HepG2 (cell line): ENCODE measurements around the gene MYLK. TPM values are rescaled to one million over a fixed set of nuclear protein-coding genes. Genes with fewer than 3 reads are reported as not detected.

Experiments used
- ATAC-seq: fragments of 200-7000 bp; cut with Tn5 transposase; 3 replicates; pipeline ENCODE4 v1.9.1; 2020; ENCODE audit warnings: mild to moderate bottlenecking, moderate library complexity
- BruUV-seq: library from RNA; stranded (reverse); fragments of 400-500 nt; replicated peaks from 2 replicates; lab custom pipeline; 2021; lab: Mats Ljungman, UMichigan
- CTCF ChIA-PET: fragments of 300-600 bp; formaldehyde crosslinking; extraction: SDS; loops from one replicate; lab custom pipeline; 2021; ENCODE audit warnings: low total read pairs, inconsistent platforms, low intra/inter-chr PET ratio; lab: Yijun Ruan, JAX
- POLR2A ChIA-PET: fragments of 350-600 bp; sonication (Branson Sonifier 250); formaldehyde crosslinking; loops from one replicate; lab custom pipeline; 2020; ENCODE audit warnings: antibody characterized with exemption, inconsistent platforms; lab: Yijun Ruan, JAX
- DNase-seq: peaks from one replicate; pipeline ENCODE4 v3.0.0-alpha.2; 2015; ENCODE audit warnings: low spot score
- FAIRE-seq: peaks from 3 replicates; lab custom pipeline; 2011; peaks lifted over from hg19 to GRCh38; lab: Jason Lieb, UNC
- H2AFZ ChIP-seq: one replicate; pipeline ENCODE4 v1.6.1; 2011; ENCODE audit warnings: low read length, inconsistent platforms
- H3K27ac ChIP-seq: fragments of 300-600 bp; 3 replicates; pipeline ENCODE4 v1.8.0; 2011; ENCODE audit warnings: mixed run types, mild to moderate bottlenecking, mixed read lengths, low read length, inconsistent platforms; ENCODE audit not compliant: insufficient read depth; ENCODE audit errors: extremely low read length
- H3K27me3 ChIP-seq, 2 experiments: fragments of 200-600 bp in 1 of 2; 2 replicates in 1 of 2; 3 replicates in 1 of 2; pipeline versions ENCODE4 v1.6.0 to v1.8.0; 2011; ENCODE audit warnings: low read length in 2 of 2, mild to moderate bottlenecking in 2 of 2, moderate library complexity in 2 of 2, inconsistent platforms in 1 of 2; ENCODE audit not compliant: insufficient read depth in 2 of 2, control insufficient read depth in 1 of 2
- H3K36me3 ChIP-seq, 2 experiments: fragments of 200-600 bp in 1 of 2; replicated peaks in 1 of 2; 2 replicates in 1 of 2; 3 replicates in 1 of 2; pipeline versions ENCODE4 v1.5.1 to v1.8.0; 2011; ENCODE audit warnings: low read length in 2 of 2, inconsistent platforms in 1 of 2; ENCODE audit not compliant: insufficient read depth in 2 of 2, control insufficient read depth in 1 of 2
- H3K4me1 ChIP-seq: 2 replicates; pipeline ENCODE4 v1.5.1; 2012; ENCODE audit warnings: low read length, inconsistent platforms; ENCODE audit not compliant: insufficient read depth
- H3K4me2 ChIP-seq: 2 replicates; pipeline ENCODE4 v1.6.0; 2011; ENCODE audit warnings: low read depth, low read length, inconsistent platforms
- H3K4me3 ChIP-seq, 3 experiments: fragments of 200-600 bp in 1 of 3; sonication (generic), shearing (Covaris generic) in 1 of 3; replicated peaks in 1 of 3; 2 replicates each; pipeline ENCODE4 v1.5.1; 2011 to 2016; ENCODE audit warnings: low read length in 3 of 3, inconsistent platforms in 2 of 3, low read depth in 2 of 3, mild to moderate bottlenecking in 2 of 3, control low read depth in 1 of 3, mixed read lengths in 1 of 3; ENCODE audit not compliant: insufficient read depth in 1 of 3
- H3K79me2 ChIP-seq: one replicate; pipeline ENCODE4 v1.6.1; 2011; ENCODE audit warnings: low read length, inconsistent platforms; ENCODE audit not compliant: insufficient read depth
- H3K9ac ChIP-seq: 2 replicates; pipeline ENCODE4 v1.6.0; 2011; ENCODE audit warnings: mild to moderate bottlenecking, low read depth, low read length, inconsistent platforms; ENCODE audit not compliant: insufficient read depth
- H3K9me3 ChIP-seq: 2 replicates; pipeline ENCODE4 v1.5.1; 2012; ENCODE audit warnings: mild to moderate bottlenecking, low read length
- H4K20me1 ChIP-seq: 2 replicates; pipeline ENCODE4 v1.6.0; 2011; ENCODE audit warnings: inconsistent platforms, mild to moderate bottlenecking, low read length, moderate library complexity; ENCODE audit not compliant: insufficient read depth
- ARID4A ChIP-seq: sonication (generic); formaldehyde crosslinking; IDR thresholded peaks from 2 replicates; pipeline ENCODE4 v1.5.0; 2020; ENCODE audit warnings: mild to moderate bottlenecking, missing genetic modification reagents, borderline replicate concordance
- ATF3 ChIP-seq: sonication (generic); formaldehyde crosslinking; IDR thresholded peaks from 2 replicates; pipeline ENCODE4 v1.4.0; 2020; ENCODE audit warnings: missing genetic modification reagents
- BCL6 ChIP-seq: IDR thresholded peaks from 2 replicates; pipeline ENCODE4 v1.6.1; 2016; ENCODE audit warnings: missing genetic modification reagents, missing compliant biosample characterization
- DNMT1 ChIP-seq: sonication (generic); formaldehyde crosslinking; IDR thresholded peaks from 2 replicates; pipeline ENCODE4 v1.5.1; 2020; ENCODE audit warnings: mild to moderate bottlenecking, missing genetic modification reagents
- FOXA3 ChIP-seq: IDR thresholded peaks from 2 replicates; pipeline ENCODE4 v1.6.1; 2016; ENCODE audit warnings: missing genetic modification reagents, missing compliant biosample characterization
- HDAC2 ChIP-seq: sonication (generic); formaldehyde crosslinking; IDR thresholded peaks from 2 replicates; pipeline ENCODE4 v1.4.0; 2020; ENCODE audit warnings: missing genetic modification reagents
- KDM6A ChIP-seq: IDR thresholded peaks from 2 replicates; pipeline ENCODE4 v1.6.1; 2016; ENCODE audit warnings: low read depth
- KLF6 ChIP-seq: IDR thresholded peaks from 2 replicates; pipeline ENCODE4 v1.8.0; 2016; ENCODE audit warnings: missing biosample characterization, missing genetic modification reagents
- MIER2 ChIP-seq: IDR thresholded peaks from 2 replicates; pipeline ENCODE4 v1.6.1; 2016; ENCODE audit warnings: missing biosample characterization, missing genetic modification reagents
- MLX ChIP-seq: IDR thresholded peaks from 2 replicates; pipeline ENCODE4 v1.6.1; 2016
- NPAS2 ChIP-seq: sonication (generic); formaldehyde crosslinking; IDR thresholded peaks from 2 replicates; pipeline ENCODE4 v1.8.0; 2022; ENCODE audit warnings: mild to moderate bottlenecking, missing genetic modification reagents, borderline replicate concordance
- TBL1XR1 ChIP-seq: fragments of 150-350 bp; IDR thresholded peaks from 2 replicates; pipeline ENCODE4 v1.6.1; 2014; ENCODE audit warnings: borderline replicate concordance, low read length; ENCODE audit not compliant: partially characterized antibody
- ZFP36L1 ChIP-seq: sonication (generic); formaldehyde crosslinking; IDR thresholded peaks from 2 replicates; pipeline ENCODE4 v1.8.0; 2022; ENCODE audit warnings: mild to moderate bottlenecking, missing genetic modification reagents, moderate library complexity
- ZGPAT ChIP-seq: IDR thresholded peaks from 2 replicates; pipeline ENCODE4 v1.6.1; 2016; ENCODE audit warnings: mild to moderate bottlenecking
- ZNF543 ChIP-seq: sonication (generic); formaldehyde crosslinking; IDR thresholded peaks from 2 replicates; pipeline ENCODE4 v1.4.0; 2020; ENCODE audit warnings: mild to moderate bottlenecking, missing genetic modification reagents
- ZNF709 ChIP-seq: sonication (generic); formaldehyde crosslinking; IDR thresholded peaks from 2 replicates; pipeline ENCODE4 v1.5.0; 2020; ENCODE audit warnings: mild to moderate bottlenecking, missing genetic modification reagents
- ZNF816 ChIP-seq: sonication (generic); formaldehyde crosslinking; IDR thresholded peaks from 2 replicates; pipeline ENCODE4 v1.8.0; 2022; ENCODE audit warnings: missing genetic modification reagents, mild to moderate bottlenecking, borderline replicate concordance
- ZSCAN21 ChIP-seq: sonication (generic); formaldehyde crosslinking; IDR thresholded peaks from 2 replicates; pipeline ENCODE4 v1.8.0; 2022; ENCODE audit warnings: mild to moderate bottlenecking, missing genetic modification reagents, moderate library complexity, borderline replicate concordance
- in situ Hi-C: cut with HindIII; loops from 2 replicates; pipeline ENCODE4 v1.10.0; 2017; ENCODE audit warnings: low pct_unique_long_range_greater_than_20kb; ENCODE audit not compliant: extremely low pct_ligation_motif_present
- intact Hi-C: fragments of 100-400 bp; cut with micrococcal nuclease; formaldehyde crosslinking; loops from one replicate; pipeline ENCODE4 v1.10.0; 2022; ENCODE audit not compliant: unreplicated experiment
- polyA plus RNA-seq, 8 experiments: library from polyadenylated mRNA; depleted of rRNA in 3 of 8; stranded (reverse) in 7 of 8; unstranded in 1 of 8; fragments of >200 nt; fragmentation: Illumina TruSeq in 4 of 8; extraction: Trizol in 4 of 8; gene quantifications; 2 replicates each; pipeline versions ENCODE4 v1.2.1 to v1.2.3, GENCODE V29; 2011 to 2016; ENCODE audit warnings: low read depth in 4 of 8, missing spikeins in 1 of 8, mixed read lengths in 1 of 8; ENCODE audit not compliant: insufficient read depth in 1 of 8
- total RNA-seq, 5 experiments: library from RNA; depleted of rRNA; stranded (reverse); fragments of >200 nt; fragmentation: Illumina TruSeq; extraction: Trizol; gene quantifications; 2 replicates each; pipeline ENCODE4 v1.2.3, GENCODE V29; 2016; ENCODE audit warnings: low read depth in 1 of 5

MYLK gene
- total and polyA plus RNA-seq, 2 of the 13 experiments (the other 11 are each of a cell fraction or from before 2014, with no cell fraction given), result 10.6 to 34.9 TPM

- Histone ChIP-seq H3K4me2 (peak overlapping the region; percentile 87), H3K4me1 (peaks cover 63% of the 10 kb centered on the region), H3K4me3 (peak overlapping the region; percentile 37 to 56 (median 44); a peak in 5 of 6 replicates), H3K9ac (peak overlapping the region; percentile 65), H3K9me3 (no peaks in the 10 kb centered on the region), H3K27me3 (no peaks in the 10 kb centered on the region), H3K36me3 (peaks cover 1 to 3% of the 10 kb centered on the region in 2 experiments; a peak in 1 of 5 replicates), H3K79me2 (no peaks in the 10 kb centered on the region), H2AFZ (peak overlapping the region; percentile 48), H3K27ac (peak overlapping the region; percentile 99), H4K20me1 (no peaks in the 10 kb centered on the region)
- intact Hi-C loops, result loop anchor here (1.0 to 2.0 kb wide), 2 partner anchors 21 to 30 kb away; partner anchors contain the start of gene HACD2
- ATAC-seq (no peak), FAIRE-seq (peak; percentile 55), DNase-seq (peak; percentile 28)
- ChIA-PET CTCF (no interaction called here), POLR2A (interaction anchor here (0.6 to 3.2 kb wide), 13 partner anchors 9 to 202 kb away, joined by 3 to 88 read pairs (median 7); partner anchors contain the start of gene HACD2)
- TSS peak; percentile 85 for BruUV-seq
- in situ Hi-C loops, result no loop called here
- TF ChIP-seq ZNF543 (CRISPR knock-in tag) (no peak), ZSCAN21 (CRISPR knock-in tag) (no peak), ZNF709 (CRISPR knock-in tag) (no peak), KDM6A (CRISPR knock-in tag) (peak; percentile 69; the same call in 1 of the 2 replicates), HDAC2 (CRISPR knock-in tag) (no peak), BCL6 (peak; percentile 79), TBL1XR1 (no peak), MIER2 (CRISPR knock-in tag) (no peak), DNMT1 (CRISPR knock-in tag) (no peak), MLX (no peak), KLF6 (no peak), ZGPAT (no peak), ZFP36L1 (CRISPR knock-in tag) (no peak), NPAS2 (CRISPR knock-in tag) (no peak), ATF3 (CRISPR knock-in tag) (no peak), ZNF816 (CRISPR knock-in tag) (0 out of 2 replicates have a peak, but pooled peaks have one; percentile 6), ARID4A (CRISPR knock-in tag) (no peak), FOXA3 (CRISPR knock-in tag) (0 out of 2 replicates have a peak, but pooled peaks have one; percentile 37)
These were observed 277.6 kb downstream of the MYLK start for GRCh38 chr3:123606527-123606926.
